ENCODE measurements around the gene TWIST2. TPM values are rescaled to one million over a fixed set of nuclear protein-coding genes. Genes with fewer than 3 reads are reported as not detected.

TWIST2 gene
- total RNA-seq, 1 experiment from 2014 or later, result 0.22 TPM

GRCh38 chr2:238893349-238894000 is 45.6 kb downstream of the TWIST2 start:
- Mint-ChIP-seq H3K4me3 (peak overlapping the region in 1 of 2 experiments; percentile 57; a peak in 2 of 5 replicates), H3K27me3 (ENCODE audit: low read depth) (peaks cover 19% of the 10 kb centered on the region), H3K36me3 (ENCODE audit: insufficient read depth in 1 of 3, low read depth in 3 of 3) (no peaks in the 10 kb centered on the region), H3K27ac (peak overlapping the region in 1 of 3 experiments; percentile 89; a peak in 2 of 7 replicates), H3K9me3 (no peaks in the 10 kb centered on the region), H3K4me1 (peaks cover 10 to 17% of the 10 kb centered on the region in 2 experiments)
- no peak overlapping the region for H3K4ac ChIP-seq (ENCODE audit: low read depth, low read length)
- H4K8ac ChIP-seq (replicated peaks; ENCODE audit: insufficient read length, low read depth, low read length), result no peak overlapping the region
- DNase-seq, result no peak
- H3K27me3 ChIP-seq (ENCODE audit: insufficient read depth, low read length), result no peaks in the 10 kb centered on the region; the same call in 1 of the 2 replicates
- no peak overlapping the region for H2BK15ac ChIP-seq (ENCODE audit: low read depth, low read length)
- no peaks in the 10 kb centered on the region for H4K20me1 ChIP-seq (ENCODE audit: control insufficient read depth, insufficient read depth, insufficient read length)
- no peak overlapping the region for H3K27ac ChIP-seq (ENCODE audit: insufficient read length, low read depth, low read length)
- no peak for TF ChIP-seq CTCF (conservative IDR thresholded peaks at IDR 0.05)
- H2AFZ ChIP-seq (ENCODE audit: low read length), result no peak overlapping the region
- H3K23ac ChIP-seq (ENCODE audit: insufficient read length, low read depth, low read length), result no peak overlapping the region
- H3K18ac ChIP-seq (ENCODE audit: insufficient read length, low read depth, low read length), result no peak overlapping the region
- H2AK5ac ChIP-seq (ENCODE audit: insufficient read length, low read length), result no peak overlapping the region
- H3K9me3 ChIP-seq (ENCODE audit: control insufficient read depth, low read depth, low read length), result no peaks in the 10 kb centered on the region
- no peak overlapping the region for H4K5ac ChIP-seq (ENCODE audit: insufficient read length, low read depth, low read length)
- H3K14ac ChIP-seq (ENCODE audit: insufficient read depth, low read length), result no peak overlapping the region
- no peaks in the 10 kb centered on the region for H3K4me1 ChIP-seq (ENCODE audit: insufficient read depth, low read length)
- no CpG with 5 or more reads among the region's 30 CpGs for WGBS (ENCODE audit: extremely low coverage, insufficient read length, low lambda C conversion rate)
- no peak overlapping the region for H2BK5ac ChIP-seq (ENCODE audit: insufficient read length, low read length)
- no peak overlapping the region for H3K56ac ChIP-seq (ENCODE audit: insufficient read length, low read depth, low read length)
- H2BK20ac ChIP-seq (ENCODE audit: low read depth, low read length, poor library complexity, severe bottlenecking), result no peak overlapping the region
- no peak overlapping the region for H2BK120ac ChIP-seq (ENCODE audit: low read depth, low read length, poor library complexity, severe bottlenecking)
- no peak overlapping the region for H3T11ph ChIP-seq (ENCODE audit: low read length)
- H2BK12ac ChIP-seq (ENCODE audit: insufficient read length, low read depth, low read length), result no peak overlapping the region
- H3K79me2 ChIP-seq (ENCODE audit: insufficient read depth, low read length), result no peaks in the 10 kb centered on the region
- no peaks in the 10 kb centered on the region for H3K23me2 ChIP-seq (ENCODE audit: insufficient read length, low read depth, low read length, poor library complexity, severe bottlenecking)
- H3K9ac ChIP-seq (ENCODE audit: extremely low read depth, insufficient read length, low read length), result no peak overlapping the region
- H4K91ac ChIP-seq (ENCODE audit: insufficient read length, low read depth, low read length), result no peak overlapping the region
- no peak overlapping the region for H3K4me2 ChIP-seq (ENCODE audit: insufficient read depth, insufficient read length, low read length)
- no peaks in the 10 kb centered on the region for H3K79me1 ChIP-seq (ENCODE audit: insufficient read depth, low read depth, low read length, poor library complexity, severe bottlenecking)

Data from H9 (cell line).